ENCODE results near the gene CASZ1. TPM values are rescaled to one million over a fixed set of nuclear protein-coding genes. Genes with fewer than 3 reads are reported as not detected.

The CASZ1 gene, protein sequence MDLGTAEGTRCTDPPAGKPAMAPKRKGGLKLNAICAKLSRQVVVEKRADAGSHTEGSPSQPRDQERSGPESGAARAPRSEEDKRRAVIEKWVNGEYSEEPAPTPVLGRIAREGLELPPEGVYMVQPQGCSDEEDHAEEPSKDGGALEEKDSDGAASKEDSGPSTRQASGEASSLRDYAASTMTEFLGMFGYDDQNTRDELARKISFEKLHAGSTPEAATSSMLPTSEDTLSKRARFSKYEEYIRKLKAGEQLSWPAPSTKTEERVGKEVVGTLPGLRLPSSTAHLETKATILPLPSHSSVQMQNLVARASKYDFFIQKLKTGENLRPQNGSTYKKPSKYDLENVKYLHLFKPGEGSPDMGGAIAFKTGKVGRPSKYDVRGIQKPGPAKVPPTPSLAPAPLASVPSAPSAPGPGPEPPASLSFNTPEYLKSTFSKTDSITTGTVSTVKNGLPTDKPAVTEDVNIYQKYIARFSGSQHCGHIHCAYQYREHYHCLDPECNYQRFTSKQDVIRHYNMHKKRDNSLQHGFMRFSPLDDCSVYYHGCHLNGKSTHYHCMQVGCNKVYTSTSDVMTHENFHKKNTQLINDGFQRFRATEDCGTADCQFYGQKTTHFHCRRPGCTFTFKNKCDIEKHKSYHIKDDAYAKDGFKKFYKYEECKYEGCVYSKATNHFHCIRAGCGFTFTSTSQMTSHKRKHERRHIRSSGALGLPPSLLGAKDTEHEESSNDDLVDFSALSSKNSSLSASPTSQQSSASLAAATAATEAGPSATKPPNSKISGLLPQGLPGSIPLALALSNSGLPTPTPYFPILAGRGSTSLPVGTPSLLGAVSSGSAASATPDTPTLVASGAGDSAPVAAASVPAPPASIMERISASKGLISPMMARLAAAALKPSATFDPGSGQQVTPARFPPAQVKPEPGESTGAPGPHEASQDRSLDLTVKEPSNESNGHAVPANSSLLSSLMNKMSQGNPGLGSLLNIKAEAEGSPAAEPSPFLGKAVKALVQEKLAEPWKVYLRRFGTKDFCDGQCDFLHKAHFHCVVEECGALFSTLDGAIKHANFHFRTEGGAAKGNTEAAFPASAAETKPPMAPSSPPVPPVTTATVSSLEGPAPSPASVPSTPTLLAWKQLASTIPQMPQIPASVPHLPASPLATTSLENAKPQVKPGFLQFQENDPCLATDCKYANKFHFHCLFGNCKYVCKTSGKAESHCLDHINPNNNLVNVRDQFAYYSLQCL (N-terminal part only)
- total RNA-seq = 57.8 TPM
- long read RNA-seq, partial matches to known transcripts = 13 of 60 reads
- long read RNA-seq, other reads (novel, unspliced or antisense) = 47 of 60 reads

DNA sequence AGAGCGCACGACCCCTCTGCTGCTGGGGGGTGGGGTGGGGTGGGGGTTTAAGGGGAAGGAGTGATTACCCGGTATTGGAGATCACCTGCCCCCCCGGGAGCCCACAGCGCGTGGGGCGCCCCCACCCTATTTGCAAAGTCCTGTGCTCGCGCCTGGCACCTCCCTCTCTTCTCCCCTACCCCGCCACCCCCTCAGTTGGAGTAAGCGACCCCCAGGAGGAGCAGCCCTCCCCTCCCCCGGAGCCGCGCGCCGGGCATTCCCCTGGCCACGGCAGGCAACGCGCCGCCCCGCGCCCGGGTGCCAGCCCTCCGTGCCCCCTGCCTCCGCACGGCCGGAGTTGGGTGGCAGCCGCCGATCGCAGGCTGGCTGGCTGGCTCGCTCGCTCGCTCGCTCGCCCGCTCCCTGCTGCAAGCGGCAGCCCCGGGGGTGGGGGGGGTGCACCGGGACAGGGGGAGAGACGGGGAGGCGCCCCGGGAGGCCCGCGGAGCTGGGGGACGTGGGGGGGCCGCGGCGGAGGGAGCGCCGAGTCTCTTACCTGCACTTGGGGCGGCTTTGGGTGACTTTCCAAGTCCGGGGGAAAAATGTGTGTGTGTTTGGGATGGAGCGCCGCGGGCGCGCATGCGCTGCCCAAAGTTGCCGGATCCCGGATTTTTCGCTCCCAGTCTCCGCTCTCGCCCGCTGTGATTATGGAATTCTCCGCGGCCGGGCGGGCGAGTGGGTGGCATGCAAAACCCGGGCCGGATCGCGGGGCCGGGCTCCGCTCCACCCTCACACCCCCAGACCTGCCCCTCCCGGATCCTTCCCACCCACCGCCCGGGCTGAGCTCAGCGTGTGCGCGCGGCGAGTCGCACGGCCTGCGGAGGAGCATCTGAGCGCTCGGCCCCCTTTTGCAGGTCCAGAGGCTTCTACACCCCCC lies at the start of gene CASZ1:
TSS of gene CASZ1 (minus strand) at position 618 of the 916 bp plus-strand sequence. CDS start 102,757 bp downstream, outside the sequence.
- DNase-seq (peak; percentile 86), ATAC-seq (peak; percentile 59)
- intact Hi-C loops (cut with micrococcal nuclease) = no loop called here

DNA sequence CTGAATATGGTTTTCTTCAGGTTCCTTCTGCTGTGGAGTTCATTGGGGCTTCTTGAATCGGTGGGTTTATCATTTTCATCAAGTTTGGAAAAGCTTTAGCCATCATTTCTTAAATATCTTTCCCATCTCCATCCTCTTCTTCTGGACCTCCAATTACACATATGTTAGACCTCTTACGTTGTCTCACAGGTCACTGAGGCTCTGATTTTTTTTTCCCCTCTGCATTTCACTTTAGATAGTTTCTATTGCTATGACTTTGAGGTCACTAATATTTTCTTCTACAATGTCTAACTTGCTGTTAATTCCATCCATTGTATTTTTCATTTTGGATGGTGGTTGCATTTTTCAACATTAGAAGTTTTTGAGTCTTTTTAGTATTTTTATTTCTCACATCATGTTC lies 47.3 kb upstream of the CASZ1 start:
- intact Hi-C loops (cut with micrococcal nuclease) = no loop called here
- DNase-seq = no peak
- ATAC-seq = no peak

DNA sequence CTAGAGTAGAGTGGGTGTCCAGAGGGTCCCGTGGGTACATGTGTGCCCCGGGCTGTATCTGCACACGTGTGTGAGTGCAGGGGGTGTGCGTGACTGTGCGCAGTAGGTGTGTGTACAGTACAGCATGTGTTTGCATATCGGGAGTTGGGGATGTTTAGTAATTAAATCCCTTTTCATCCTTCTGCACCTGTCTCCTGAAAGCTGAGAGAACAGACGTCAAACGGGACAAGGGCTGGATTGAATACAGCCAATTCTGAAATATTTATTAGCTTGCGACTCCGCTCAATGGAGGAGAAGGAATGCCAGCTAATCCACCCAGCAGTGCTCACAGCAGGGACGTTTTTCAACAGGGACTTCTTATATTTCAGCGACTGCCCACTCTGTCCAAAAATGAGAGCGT lies 44.7 kb upstream of the CASZ1 start:
- intact Hi-C loops (cut with micrococcal nuclease) = no loop called here
- DNase-seq (no peak), ATAC-seq (no peak)

DNA sequence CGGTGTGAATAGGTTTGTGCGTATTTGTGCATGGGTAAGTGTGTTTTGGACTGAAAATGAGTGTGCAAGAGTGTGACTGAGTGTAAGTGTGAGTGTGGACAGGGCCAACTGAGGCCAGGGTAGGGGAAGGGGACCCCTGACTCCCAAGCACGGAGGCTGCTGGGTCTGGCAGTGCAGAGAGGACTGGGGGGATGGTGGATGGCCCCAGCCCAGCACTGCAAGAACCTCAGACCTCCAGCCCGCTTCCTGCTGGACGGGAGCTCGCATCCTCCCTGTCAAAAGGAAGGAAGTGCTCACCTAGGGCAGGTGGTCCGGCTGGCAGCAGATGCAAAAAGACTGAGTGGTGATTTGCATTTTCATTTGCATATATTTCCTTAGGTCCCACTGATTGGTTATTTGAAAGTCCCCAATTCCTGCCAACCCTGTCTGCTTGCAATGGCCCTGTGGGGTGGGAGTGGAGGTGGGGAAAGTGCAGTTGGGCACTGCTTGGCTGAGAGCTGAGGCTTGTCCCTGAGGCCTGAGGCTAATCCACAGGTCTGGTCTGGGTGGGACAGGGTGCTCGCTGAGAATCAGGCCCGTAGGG lies 42.8 kb upstream of the CASZ1 start:
- intact Hi-C loops (cut with micrococcal nuclease) = no loop called here
- DNase-seq (no peak), ATAC-seq (no peak)

DNA sequence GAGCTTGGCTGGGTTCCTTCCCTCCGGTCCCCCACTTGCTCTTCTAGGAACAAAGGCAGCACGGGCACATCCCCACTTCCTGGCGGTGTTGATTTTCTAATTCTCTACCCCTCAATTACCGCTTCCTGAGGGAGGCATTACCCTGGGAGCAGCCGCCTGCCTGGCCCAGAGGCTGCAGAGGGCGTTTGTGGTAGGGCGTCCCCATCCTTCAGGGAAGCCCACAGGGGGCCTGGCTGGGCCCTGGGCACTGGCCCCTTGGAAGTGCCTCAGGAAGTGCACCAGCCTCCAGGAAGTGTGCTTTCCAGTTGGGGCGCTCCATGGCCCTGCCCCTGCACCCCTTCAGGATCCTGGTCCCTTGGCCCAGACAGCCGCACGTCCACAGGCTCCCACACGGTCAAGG lies 42.1 kb upstream of the CASZ1 start:
- DNase-seq (no peak), ATAC-seq (no peak)
- intact Hi-C loops (cut with micrococcal nuclease) = no loop called here

DNA sequence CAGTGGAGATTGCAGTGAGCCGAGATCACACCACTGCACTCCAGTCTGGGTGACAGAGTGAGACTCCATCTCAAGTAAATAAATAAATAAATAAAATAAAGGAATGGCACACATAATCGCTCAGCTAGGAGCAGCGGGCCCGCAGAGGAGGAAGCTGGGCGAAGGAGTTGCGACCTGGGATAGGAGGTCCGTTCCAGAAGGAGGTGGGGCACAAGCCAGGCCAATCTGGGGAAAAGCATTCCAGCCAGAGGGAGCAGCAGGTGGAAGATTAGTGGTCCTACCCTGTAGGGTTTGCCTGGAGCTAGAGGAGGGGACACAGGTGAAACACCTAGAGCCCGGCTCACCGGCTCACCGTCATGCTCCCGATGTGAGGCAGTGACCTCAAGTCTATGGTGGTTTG lies 40.3 kb upstream of the CASZ1 start:
- intact Hi-C loops (cut with micrococcal nuclease) = no loop called here
- DNase-seq (no peak), ATAC-seq (no peak)

DNA sequence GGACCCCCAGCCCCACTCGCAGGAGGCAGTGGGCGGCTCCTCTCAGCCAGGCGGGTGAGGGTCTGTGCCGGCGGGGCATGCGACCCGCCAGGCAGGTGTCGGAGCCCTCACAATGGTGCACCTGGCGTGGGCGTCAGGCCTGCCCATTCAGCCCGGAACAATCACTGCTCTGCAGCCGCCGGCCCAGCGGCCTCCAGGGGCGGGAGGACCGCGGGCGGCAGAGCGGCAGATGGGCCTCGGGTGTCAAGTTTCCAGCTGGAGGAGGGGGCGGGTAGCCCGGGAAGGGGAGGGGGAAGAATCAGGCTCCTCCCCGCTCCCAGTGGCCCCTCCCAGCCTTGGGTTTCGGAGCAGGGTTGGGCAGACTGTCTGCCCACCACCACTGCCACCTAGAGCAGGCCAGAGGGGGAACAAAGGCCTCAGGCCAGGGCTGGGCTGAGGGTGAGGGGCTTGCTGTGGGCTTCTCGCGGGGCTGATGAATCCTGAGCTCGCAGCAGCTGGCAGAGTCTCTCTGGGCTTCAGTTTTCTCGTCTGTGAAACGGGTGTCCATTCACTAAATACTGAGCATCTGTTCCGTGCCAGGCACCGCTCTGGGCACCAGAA lies 39.5 kb upstream of the CASZ1 start:
- peak; percentile 41 for DNase-seq
- intact Hi-C loops (cut with micrococcal nuclease) = no loop called here
- ATAC-seq = peak; percentile 88

DNA sequence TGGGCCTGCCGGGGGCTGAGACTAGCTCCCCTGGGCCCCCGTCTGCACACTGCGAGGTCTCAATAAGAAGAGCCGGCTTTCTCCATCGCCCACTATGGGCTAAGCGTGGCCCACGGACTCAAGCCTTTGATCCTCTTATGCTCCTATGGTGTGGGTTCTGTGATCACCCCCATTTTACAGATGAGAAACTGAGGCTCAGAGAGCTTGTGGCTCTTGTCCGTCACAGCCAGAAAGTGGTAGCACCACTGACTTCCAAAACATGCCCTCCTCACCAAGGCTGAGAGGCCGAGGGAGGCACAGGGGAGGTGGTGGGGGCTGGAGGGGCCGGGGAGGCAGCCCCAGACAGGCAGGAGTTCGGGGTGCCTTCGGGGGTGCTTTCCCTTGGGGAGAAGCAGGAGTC lies 39.0 kb upstream of the CASZ1 start:
- intact Hi-C loops (cut with micrococcal nuclease) = no loop called here

DNA sequence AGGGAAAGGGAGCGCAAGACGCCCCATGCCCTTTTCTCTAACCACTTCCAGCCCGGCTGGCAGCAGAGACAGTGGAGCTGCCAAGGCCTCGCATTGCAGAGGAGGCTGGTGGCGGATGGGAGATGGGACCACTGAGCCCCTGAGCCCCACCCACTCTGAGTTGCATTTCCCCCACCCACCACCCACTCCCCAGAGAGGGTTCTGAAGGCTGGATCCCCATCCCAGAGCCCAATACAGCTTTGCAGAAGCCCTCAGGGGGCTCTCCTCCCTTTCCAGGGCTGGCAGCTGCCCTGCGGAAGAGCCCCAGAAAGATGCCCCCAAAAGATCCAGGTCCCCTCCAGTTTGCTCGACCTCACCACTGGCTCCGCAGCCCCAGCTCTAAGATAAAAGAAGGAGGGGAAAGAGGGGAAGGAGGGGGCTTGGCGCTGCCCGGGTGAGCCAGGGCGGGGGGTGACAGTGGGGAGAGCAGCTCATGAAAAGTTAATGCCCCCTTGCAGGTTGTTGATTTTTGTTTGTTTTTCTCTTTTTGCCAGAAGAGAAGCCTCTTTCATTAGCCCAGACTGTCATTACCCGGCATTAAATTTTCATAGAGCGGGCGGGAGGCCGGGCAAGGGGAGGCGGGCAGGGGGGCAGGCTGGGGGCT lies 38.4 kb upstream of the CASZ1 start:
- DNase-seq = no peak
- intact Hi-C loops (cut with micrococcal nuclease) = no loop called here
- no peak for ATAC-seq

More for the DNA sequence above, 39.0 kb upstream of the CASZ1 start:
- ATAC-seq = no peak
- DNase-seq = no peak

DNA sequence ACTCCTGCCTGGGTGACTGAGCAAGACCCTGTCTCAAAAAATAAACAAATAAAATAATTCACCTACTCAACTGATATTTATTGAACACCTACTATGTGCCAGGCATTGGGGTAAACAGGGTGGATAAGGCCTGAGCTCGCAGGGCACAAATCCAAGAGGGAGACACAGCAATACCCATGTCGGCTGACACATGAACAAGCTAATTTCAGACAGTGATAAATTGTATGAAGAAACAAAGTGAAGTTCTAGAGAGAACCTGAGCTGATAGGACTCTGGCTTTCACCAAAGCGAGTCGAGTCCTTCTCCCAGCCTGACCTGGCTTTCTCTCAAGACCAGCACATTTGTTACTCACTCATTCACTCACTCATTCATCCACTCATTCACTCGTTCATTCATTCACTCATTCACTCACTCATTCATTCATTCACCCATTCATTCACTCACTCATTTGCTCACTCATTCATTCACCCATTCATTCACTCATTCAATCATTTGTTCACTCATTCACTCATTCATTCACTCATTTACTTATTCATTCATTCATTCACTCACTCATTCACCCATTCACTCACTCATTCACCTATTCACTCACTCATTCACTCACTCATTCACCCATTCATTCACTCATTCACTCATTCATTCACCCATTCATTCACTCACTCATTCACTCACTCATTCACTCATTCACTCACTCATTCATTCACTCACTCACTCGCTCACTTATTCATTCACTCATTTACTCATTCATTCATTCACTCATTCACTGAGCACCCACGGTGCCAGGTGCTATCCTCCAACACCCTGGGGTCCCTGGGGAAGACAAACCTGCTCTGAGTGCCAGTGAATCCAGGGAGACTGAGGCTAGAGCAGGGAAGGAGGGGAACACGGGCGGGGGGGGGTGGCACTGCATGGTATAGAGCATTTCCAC lies 37.4 kb upstream of the CASZ1 start:
- ATAC-seq = no peak

DNA sequence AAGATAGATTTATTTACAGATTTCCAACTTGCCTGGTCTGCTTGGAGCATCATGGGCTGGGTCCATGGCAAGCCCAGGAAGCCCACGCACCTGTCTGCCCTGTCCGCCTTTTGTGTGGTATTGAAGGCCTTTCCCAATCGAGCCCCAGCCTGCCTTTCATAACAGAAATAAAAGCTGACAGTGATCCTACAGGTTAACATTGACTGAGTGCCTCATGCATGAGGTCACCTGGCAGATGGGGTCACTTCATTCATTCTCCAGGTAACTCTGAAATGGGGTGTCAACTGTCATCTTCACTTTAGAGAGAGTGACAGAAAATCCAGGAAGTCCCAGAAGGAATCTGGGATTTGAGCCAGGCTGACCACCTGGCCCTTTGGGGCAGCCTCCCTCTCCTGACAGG lies 36.3 kb upstream of the CASZ1 start:
- DNase-seq = no peak
- no peak for ATAC-seq
- intact Hi-C loops (cut with micrococcal nuclease) = no loop called here

More for the DNA sequence above, 37.4 kb upstream of the CASZ1 start:
- DNase-seq = no peak
- intact Hi-C loops (cut with micrococcal nuclease) = no loop called here

DNA sequence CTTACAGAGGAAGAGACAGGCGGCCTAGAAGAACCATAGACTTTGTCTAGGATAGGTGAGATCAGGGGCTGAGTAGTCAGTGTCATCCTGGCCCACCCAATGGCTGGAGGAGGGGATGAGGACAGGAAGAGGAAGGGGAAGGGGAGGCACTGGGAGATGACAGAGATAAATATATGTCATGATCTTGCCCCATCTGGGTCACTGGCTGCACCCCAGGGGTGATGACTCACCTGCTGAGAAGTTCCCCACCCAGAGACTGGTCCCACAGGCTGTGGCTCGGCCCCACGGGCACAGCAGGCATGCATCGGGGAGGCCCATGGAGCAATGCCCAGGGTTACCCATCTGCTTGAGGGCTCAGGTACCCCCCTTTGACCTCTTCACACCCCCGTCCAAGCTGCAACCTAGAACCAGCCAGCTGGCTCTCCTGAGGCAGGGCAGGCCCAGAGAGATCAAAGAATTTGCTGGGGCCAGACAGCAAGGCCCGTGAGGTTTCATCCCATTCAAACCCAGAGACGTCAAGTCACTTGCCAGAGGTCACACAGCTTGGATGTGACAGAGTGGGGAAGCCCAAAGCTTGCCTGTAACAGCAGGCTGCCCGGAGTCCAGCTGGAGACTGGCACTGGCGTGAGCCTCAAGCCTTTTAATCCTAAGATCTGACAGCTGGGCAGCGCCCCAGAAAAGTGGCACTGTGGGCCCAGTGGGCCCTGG lies 34.7 kb upstream of the CASZ1 start:
- no peak for ATAC-seq
- intact Hi-C loops (cut with micrococcal nuclease) = no loop called here
- no peak for DNase-seq

DNA sequence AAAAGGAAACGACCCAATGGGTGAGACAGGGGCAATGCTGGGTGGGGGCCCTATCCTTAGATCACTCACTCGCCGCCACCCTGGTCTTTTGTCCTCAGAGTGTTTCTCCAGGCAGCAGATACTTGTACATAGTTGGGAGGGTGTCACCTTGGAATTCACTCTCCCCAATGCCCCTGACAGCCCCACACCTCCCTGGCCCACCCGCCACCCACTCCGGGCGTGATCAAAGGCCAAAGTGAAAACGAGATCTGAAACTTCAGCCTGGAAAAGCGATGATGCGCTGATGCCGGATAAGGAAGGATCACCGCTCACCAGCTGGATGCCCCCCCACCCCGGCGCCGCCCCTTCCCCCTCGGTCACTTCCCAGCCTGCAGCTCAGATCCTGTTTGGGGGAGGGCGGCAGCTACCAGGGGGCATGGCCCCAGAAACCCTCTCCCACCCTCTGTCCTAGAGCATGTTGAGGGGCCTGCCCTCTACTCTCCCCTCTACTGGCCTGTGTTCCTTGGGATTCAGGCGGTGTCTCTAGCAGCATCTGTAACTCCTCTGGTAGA lies 33.6 kb upstream of the CASZ1 start:
- intact Hi-C loops (cut with micrococcal nuclease) = no loop called here

DNA sequence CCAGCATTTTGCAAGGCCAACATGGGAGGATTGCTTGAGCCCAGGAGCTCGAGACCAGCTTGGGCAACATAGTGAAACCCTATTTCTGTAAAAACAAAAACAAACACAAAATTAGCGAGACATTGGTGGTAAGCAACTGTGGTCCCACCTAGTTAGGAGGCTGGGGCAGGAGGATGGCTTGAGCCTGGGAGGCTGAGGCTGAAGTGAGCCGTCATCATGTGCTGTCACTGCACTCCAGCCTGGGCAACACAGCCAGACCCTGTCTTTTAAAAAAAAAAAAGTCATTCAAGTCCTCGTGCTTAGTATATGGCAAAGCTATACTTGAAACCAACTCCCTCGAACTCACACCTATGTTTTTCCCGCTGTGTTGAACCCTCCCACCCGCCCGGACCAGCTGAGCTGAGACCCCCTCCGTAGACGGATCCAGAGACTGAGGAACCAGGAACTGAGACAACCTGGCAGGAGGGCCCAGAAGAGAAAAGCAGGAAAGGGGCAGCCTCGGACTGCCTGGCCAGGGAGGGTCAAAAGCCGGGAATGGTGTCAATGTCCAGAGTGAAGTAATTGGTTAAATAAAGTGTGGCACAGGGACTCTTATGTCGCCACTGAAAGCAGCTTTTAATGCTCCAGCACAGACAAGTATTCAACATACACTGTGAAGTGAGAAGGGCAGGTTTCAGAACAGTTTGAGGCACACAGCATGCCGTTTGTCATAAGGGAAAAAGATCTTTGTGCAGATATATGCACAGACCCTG lies 32.8 kb upstream of the CASZ1 start:
- intact Hi-C loops (cut with micrococcal nuclease) = no loop called here
- ATAC-seq (no peak), DNase-seq (no peak)

More for the DNA sequence above, 33.6 kb upstream of the CASZ1 start:
- no peak for DNase-seq
- no peak for ATAC-seq
